Measurements from ENCODE around the gene SELENOP. TPM values are rescaled to one million over a fixed set of nuclear protein-coding genes. Genes with fewer than 3 reads are reported as not detected.

The SELENOP gene
- total and polyA plus RNA-seq, 2 of the 8 experiments (the other 6 are each of a cell fraction or from before 2014, with no cell fraction given) = 5.5 to 19.4 TPM

DNA sequence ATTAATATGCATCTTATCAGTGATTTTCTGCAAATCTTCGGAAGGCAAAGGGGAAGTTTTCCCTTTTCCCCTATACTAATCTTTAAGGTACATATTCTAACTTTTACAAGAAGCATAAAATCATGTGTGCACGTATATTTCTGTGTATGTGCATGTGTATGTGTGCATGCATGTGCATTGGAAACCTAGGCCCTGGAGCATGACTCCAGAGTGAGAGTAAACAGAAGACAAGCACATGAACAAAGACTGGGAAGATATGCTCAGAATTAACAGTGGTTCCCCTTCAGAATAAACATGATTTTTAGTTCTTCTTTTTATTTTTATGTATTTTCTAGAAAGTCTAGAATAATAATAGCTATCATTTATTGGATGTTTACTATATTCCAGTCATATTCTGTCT, 10.9 kb upstream of the SELENOP start:
- Histone ChIP-seq H3K27ac (ENCODE audit: low read depth, low read length) (no peak overlapping the region), H3K4me1 (replicated peaks in 1 of 4; ENCODE audit: control insufficient read depth in 3 of 4, insufficient read depth in 4 of 4, low read length in 3 of 4) (no peaks in the 10 kb centered on the region), H3K23me2 (ENCODE audit: low read depth, low read length) (no peaks in the 10 kb centered on the region; the same call in 1 of the 2 replicates), H3K23ac (ENCODE audit: insufficient read length) (no peak overlapping the region), H2BK120ac (replicated peaks; ENCODE audit: low read depth, low read length) (no peak overlapping the region), H3K9me3 (ENCODE audit: insufficient read depth in 2 of 2, low read depth in 1 of 2, low read length in 1 of 2) (no peaks in the 10 kb centered on the region), H3K18ac (ENCODE audit: extremely low read depth, low read length) (no peak overlapping the region), H4K20me1 (replicated peaks in 1 of 2; ENCODE audit: control insufficient read depth in 1 of 2, insufficient read depth in 2 of 2, low read length in 2 of 2) (no peaks in the 10 kb centered on the region), H3K56ac (replicated peaks; ENCODE audit: insufficient read length, low read depth, low read length) (no peak overlapping the region), H4K5ac (ENCODE audit: insufficient read length, low read depth, low read length) (no peak overlapping the region), H3K27me3 (replicated peaks in 1 of 4; ENCODE audit: control insufficient read depth in 3 of 4, extremely low read depth in 1 of 4, insufficient read depth in 3 of 4, low read length in 3 of 4) (no peaks in the 10 kb centered on the region), H2AK5ac (ENCODE audit: low read depth, low read length) (no peak overlapping the region), H2AFZ (ENCODE audit: low read length) (no peak overlapping the region), H3K9ac (replicated peaks in 1 of 4; ENCODE audit: extremely low read depth in 1 of 4, low read depth in 3 of 4, low read length in 3 of 4) (no peak overlapping the region), H3K4ac (replicated peaks; ENCODE audit: insufficient read length, low read depth, low read length) (no peak overlapping the region), H3K4me2 (ENCODE audit: insufficient read depth in 1 of 2, low read depth in 2 of 2, low read length in 2 of 2) (no peak overlapping the region), H3K36me3 (ENCODE audit: control insufficient read depth in 2 of 4, insufficient read depth in 4 of 4, low read length in 3 of 4) (no peaks in the 10 kb centered on the region), H4K8ac (ENCODE audit: extremely low read depth, insufficient read depth, low read length) (no peak overlapping the region), H2BK20ac (ENCODE audit: low read length) (no peak overlapping the region), H2BK5ac (ENCODE audit: low read depth, low read length) (no peak overlapping the region), H2BK15ac (ENCODE audit: low read length) (no peak overlapping the region), H4K91ac (replicated peaks; ENCODE audit: insufficient read length, low read length) (no peak overlapping the region), H3K14ac (ENCODE audit: insufficient read length) (no peak overlapping the region), H3K4me3 (ENCODE audit: extremely low read depth in 1 of 4, insufficient read depth in 2 of 4, low read depth in 3 of 4, low read length in 4 of 4) (no peak overlapping the region), H3K79me1 (ENCODE audit: low read depth, low read length) (no peaks in the 10 kb centered on the region), H2BK12ac (ENCODE audit: low read depth, low read length) (no peak overlapping the region), H3K79me2 (ENCODE audit: control insufficient read depth in 1 of 2, insufficient read depth in 2 of 2, low read length in 2 of 2) (no peaks in the 10 kb centered on the region)
- DNase-seq (ENCODE audit: low read depth in 1 of 2, low spot score in 2 of 2) = no peak
- no peak for FAIRE-seq
- POLR2A ChIA-PET (ENCODE audit: partially characterized antibody) = no interaction called here
- CTCF ChIA-PET (ENCODE audit: partially characterized antibody) = no interaction called here
- WGBS, 2 experiments (ENCODE audit: extremely low coverage in 1 of 2, insufficient coverage in 1 of 2, insufficient read length in 1 of 2, insufficient replicate concordance in 2 of 2, low coverage in 1 of 2, low lambda C conversion rate in 2 of 2, missing lambda C conversion rate in 1 of 2) = 75% methylated on average over 2 of the region's 2 CpGs; no CpG with 5 or more reads in 1 of the 2 experiments
- TF ChIP-seq TCF12 (IDR thresholded peaks at IDR 0.05; ENCODE audit: low read depth, low read length) = no peak
- TF ChIP-seq PHF8 (conservative IDR thresholded peaks at IDR 0.05; ENCODE audit: low read depth, low read length) = no peak
- no peak for TF ChIP-seq BRCA1 (IDR thresholded peaks at IDR 0.05; ENCODE audit: low read depth, low read length)
- TF ChIP-seq YY1 (IDR thresholded peaks at IDR 0.05; ENCODE audit: low read depth, low read length) = no peak
- no peak for TF ChIP-seq CHD1 (IDR thresholded peaks at IDR 0.05; ENCODE audit: low read depth, low read length)
- no peak for TF ChIP-seq TAF1 (IDR thresholded peaks at IDR 0.05; ENCODE audit: low read depth, low read length)
- TF ChIP-seq SAP30 (IDR thresholded peaks at IDR 0.05; ENCODE audit: insufficient read depth, insufficient replicate concordance, low read length) = no peak
- no peak for TF ChIP-seq RNF2 (IDR thresholded peaks at IDR 0.05; ENCODE audit: borderline replicate concordance, low read depth, low read length, missing control alignments, poor library complexity, severe bottlenecking)
- no peak for TF ChIP-seq POLR2AphosphoS5 (IDR thresholded peaks at IDR 0.05; ENCODE audit: low read depth, low read length)
- no peak for TF ChIP-seq SIN3A (conservative IDR thresholded peaks at IDR 0.05 in 1 of 2, IDR thresholded peaks at IDR 0.05 in 1 of 2; ENCODE audit: low read depth in 1 of 2, low read length in 2 of 2)
- TF ChIP-seq, protein P1, sequence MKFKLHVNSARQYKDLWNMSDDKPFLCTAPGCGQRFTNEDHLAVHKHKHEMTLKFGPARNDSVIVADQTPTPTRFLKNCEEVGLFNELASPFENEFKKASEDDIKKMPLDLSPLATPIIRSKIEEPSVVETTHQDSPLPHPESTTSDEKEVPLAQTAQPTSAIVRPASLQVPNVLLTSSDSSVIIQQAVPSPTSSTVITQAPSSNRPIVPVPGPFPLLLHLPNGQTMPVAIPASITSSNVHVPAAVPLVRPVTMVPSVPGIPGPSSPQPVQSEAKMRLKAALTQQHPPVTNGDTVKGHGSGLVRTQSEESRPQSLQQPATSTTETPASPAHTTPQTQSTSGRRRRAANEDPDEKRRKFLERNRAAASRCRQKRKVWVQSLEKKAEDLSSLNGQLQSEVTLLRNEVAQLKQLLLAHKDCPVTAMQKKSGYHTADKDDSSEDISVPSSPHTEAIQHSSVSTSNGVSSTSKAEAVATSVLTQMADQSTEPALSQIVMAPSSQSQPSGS (IDR thresholded peaks at IDR 0.05; ENCODE audit: low read length) = no peak
- no peak for TF ChIP-seq BCL11A (IDR thresholded peaks at IDR 0.05; ENCODE audit: low read depth in 2 of 2, low read length in 2 of 2)
- TF ChIP-seq SIRT6 (IDR thresholded peaks at IDR 0.05; ENCODE audit: low read length) = no peak
